ENCODE results near the gene CORO6. TPM values are rescaled to one million over a fixed set of nuclear protein-coding genes. Genes with fewer than 3 reads are reported as not detected.
A peak's percentile ranks its signal among the peaks of the same experiment; 100 is the strongest.

CORO6 gene
- total and polyA plus RNA-seq, 2 of the 13 experiments (the other 11 are each of a cell fraction or from before 2014, with no cell fraction given), result 0.42 to 0.82 TPM

GRCh38 chr17:29566473-29567303, 56.0 kb downstream of the CORO6 start, which contains the start of gene ABHD15 (continued):
- TF ChIP-seq, protein P1, sequence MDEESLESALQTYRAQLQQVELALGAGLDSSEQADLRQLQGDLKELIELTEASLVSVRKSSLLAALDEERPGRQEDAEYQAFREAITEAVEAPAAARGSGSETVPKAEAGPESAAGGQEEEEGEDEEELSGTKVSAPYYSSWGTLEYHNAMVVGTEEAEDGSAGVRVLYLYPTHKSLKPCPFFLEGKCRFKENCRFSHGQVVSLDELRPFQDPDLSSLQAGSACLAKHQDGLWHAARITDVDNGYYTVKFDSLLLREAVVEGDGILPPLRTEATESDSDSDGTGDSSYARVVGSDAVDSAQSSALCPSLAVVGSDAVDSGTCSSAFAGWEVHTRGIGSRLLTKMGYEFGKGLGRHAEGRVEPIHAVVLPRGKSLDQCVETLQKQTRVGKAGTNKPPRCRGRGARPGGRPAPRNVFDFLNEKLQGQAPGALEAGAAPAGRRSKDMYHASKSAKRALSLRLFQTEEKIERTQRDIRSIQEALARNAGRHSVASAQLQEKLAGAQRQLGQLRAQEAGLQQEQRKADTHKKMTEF (CRISPR knock-in tag; IDR thresholded peaks at IDR 0.05), result 0 out of 2 replicates have a peak, but pooled peaks have one; percentile 53
- TF ChIP-seq PHF5A (CRISPR knock-in tag; IDR thresholded peaks at IDR 0.05; ENCODE audit: low read depth, unreplicated experiment), result no peak
- TF ChIP-seq, protein P2, sequence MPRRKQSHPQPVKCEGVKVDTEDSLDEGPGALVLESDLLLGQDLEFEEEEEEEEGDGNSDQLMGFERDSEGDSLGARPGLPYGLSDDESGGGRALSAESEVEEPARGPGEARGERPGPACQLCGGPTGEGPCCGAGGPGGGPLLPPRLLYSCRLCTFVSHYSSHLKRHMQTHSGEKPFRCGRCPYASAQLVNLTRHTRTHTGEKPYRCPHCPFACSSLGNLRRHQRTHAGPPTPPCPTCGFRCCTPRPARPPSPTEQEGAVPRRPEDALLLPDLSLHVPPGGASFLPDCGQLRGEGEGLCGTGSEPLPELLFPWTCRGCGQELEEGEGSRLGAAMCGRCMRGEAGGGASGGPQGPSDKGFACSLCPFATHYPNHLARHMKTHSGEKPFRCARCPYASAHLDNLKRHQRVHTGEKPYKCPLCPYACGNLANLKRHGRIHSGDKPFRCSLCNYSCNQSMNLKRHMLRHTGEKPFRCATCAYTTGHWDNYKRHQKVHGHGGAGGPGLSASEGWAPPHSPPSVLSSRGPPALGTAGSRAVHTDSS (CRISPR knock-in tag; conservative IDR thresholded peaks at IDR 0.05), result 0 out of 2 replicates have a peak, but pooled peaks have one; percentile 62
- TF ChIP-seq ZNF841 (CRISPR knock-in tag; IDR thresholded peaks at IDR 0.05; ENCODE audit: borderline replicate concordance), result no peak
- peak; percentile 67 for TF ChIP-seq ZFY (CRISPR knock-in tag; IDR thresholded peaks at IDR 0.05)
- no peak for TF ChIP-seq MAZ (IDR thresholded peaks at IDR 0.05; ENCODE audit: borderline replicate concordance, low read depth, low read length)
- peak; percentile 68 for TF ChIP-seq MAZ (CRISPR knock-in tag; IDR thresholded peaks at IDR 0.05; ENCODE audit: low read depth)
- peak; percentile 75; the same call in 1 of the 2 replicates for TF ChIP-seq EED (CRISPR knock-in tag; IDR thresholded peaks at IDR 0.05)
- TF ChIP-seq MAF1 (CRISPR knock-in tag; IDR thresholded peaks at IDR 0.05; ENCODE audit: borderline replicate concordance), result no peak
- peak; percentile 12; the same call in 1 of the 2 replicates for TF ChIP-seq ZMYM4 (CRISPR knock-in tag; IDR thresholded peaks at IDR 0.05)
- TF ChIP-seq TMF1 (CRISPR knock-in tag; IDR thresholded peaks at IDR 0.05; ENCODE audit: low read depth), result 0 out of 2 replicates have a peak, but pooled peaks have one; percentile 65
- TF ChIP-seq ZNF780A (CRISPR knock-in tag; IDR thresholded peaks at IDR 0.05), result no peak
- TF ChIP-seq ZNF558 (CRISPR knock-in tag; IDR thresholded peaks at IDR 0.05; ENCODE audit: borderline replicate concordance), result peak; percentile 41; the same call in 1 of the 2 replicates
- 0 out of 2 replicates have a peak, but pooled peaks have one; percentile 41 for TF ChIP-seq SMAD9 (CRISPR knock-in tag; IDR thresholded peaks at IDR 0.05)
- peak; percentile 14; the same call in 1 of the 2 replicates for TF ChIP-seq BATF2 (CRISPR knock-in tag; IDR thresholded peaks at IDR 0.05)
- peak; percentile 74; the same call in 1 of the 2 replicates for TF ChIP-seq ZNF790 (CRISPR knock-in tag; IDR thresholded peaks at IDR 0.05; ENCODE audit: borderline replicate concordance)
- peak; percentile 13; the same call in 1 of the 2 replicates for TF ChIP-seq HDAC1 (CRISPR knock-in tag; IDR thresholded peaks at IDR 0.05)
- TF ChIP-seq SMAD3 (CRISPR knock-in tag; IDR thresholded peaks at IDR 0.05), result no peak
- TF ChIP-seq AGO2 (optimal IDR thresholded peaks at IDR 0.05; ENCODE audit: low read depth, low read length), result peak; percentile 75
- TF ChIP-seq, protein P3, sequence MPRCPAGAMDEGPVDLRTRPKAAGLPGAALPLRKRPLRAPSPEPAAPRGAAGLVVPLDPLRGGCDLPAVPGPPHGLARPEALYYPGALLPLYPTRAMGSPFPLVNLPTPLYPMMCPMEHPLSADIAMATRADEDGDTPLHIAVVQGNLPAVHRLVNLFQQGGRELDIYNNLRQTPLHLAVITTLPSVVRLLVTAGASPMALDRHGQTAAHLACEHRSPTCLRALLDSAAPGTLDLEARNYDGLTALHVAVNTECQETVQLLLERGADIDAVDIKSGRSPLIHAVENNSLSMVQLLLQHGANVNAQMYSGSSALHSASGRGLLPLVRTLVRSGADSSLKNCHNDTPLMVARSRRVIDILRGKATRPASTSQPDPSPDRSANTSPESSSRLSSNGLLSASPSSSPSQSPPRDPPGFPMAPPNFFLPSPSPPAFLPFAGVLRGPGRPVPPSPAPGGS (CRISPR knock-in tag; IDR thresholded peaks at IDR 0.05), result no peak
- TF ChIP-seq, protein P4, sequence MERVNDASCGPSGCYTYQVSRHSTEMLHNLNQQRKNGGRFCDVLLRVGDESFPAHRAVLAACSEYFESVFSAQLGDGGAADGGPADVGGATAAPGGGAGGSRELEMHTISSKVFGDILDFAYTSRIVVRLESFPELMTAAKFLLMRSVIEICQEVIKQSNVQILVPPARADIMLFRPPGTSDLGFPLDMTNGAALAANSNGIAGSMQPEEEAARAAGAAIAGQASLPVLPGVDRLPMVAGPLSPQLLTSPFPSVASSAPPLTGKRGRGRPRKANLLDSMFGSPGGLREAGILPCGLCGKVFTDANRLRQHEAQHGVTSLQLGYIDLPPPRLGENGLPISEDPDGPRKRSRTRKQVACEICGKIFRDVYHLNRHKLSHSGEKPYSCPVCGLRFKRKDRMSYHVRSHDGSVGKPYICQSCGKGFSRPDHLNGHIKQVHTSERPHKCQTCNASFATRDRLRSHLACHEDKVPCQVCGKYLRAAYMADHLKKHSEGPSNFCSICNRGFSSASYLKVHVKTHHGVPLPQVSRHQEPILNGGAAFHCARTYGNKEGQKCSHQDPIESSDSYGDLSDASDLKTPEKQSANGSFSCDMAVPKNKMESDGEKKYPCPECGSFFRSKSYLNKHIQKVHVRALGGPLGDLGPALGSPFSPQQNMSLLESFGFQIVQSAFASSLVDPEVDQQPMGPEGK (CRISPR knock-in tag; IDR thresholded peaks at IDR 0.05), result peak; percentile 64
